Glutamatergic neuron (in vitro differentiated cells): Measurements from ENCODE around the gene BLOC1S6. TPM values are rescaled to one million over a fixed set of nuclear protein-coding genes. Genes with fewer than 3 reads are reported as not detected.

Experiments used
- DNase-seq: peaks from one replicate; pipeline ENCODE4 v3.0.0; 2022
- H3K27ac Mint-ChIP-seq: one replicate; pipeline ENCODE4 v1.8.0; 2020; ENCODE audit warnings: mild to moderate bottlenecking, mixed read lengths, inconsistent platforms; ENCODE audit not compliant: unreplicated experiment
- H3K27me3 Mint-ChIP-seq: one replicate; pipeline ENCODE4 v1.8.0; 2020; ENCODE audit warnings: mild to moderate bottlenecking, moderate library complexity, mixed read lengths, inconsistent platforms; ENCODE audit not compliant: unreplicated experiment
- H3K36me3 Mint-ChIP-seq: one replicate; pipeline ENCODE4 v1.8.0; 2020; ENCODE audit warnings: mild to moderate bottlenecking, mixed read lengths, inconsistent platforms; ENCODE audit not compliant: unreplicated experiment
- H3K4me1 Mint-ChIP-seq: one replicate; pipeline ENCODE4 v1.8.0; 2020; ENCODE audit warnings: mild to moderate bottlenecking, low read depth, mixed read lengths, inconsistent platforms; ENCODE audit not compliant: unreplicated experiment
- H3K4me3 Mint-ChIP-seq: one replicate; pipeline ENCODE4 v1.8.0; 2020; ENCODE audit warnings: mild to moderate bottlenecking, mixed read lengths, inconsistent platforms; ENCODE audit not compliant: unreplicated experiment
- H3K9me3 Mint-ChIP-seq: one replicate; pipeline ENCODE4 v1.8.0; 2020; ENCODE audit warnings: mild to moderate bottlenecking, moderate library complexity, mixed read lengths, inconsistent platforms; ENCODE audit not compliant: unreplicated experiment
- CTCF ChIP-seq: fragments of 200-600 bp; sonication (generic); IDR thresholded peaks from one replicate; pipeline ENCODE4 v1.5.0; 2021; ENCODE audit not compliant: partially characterized antibody, unreplicated experiment
- total RNA-seq: library from RNA; stranded (reverse); fragmentation: NEBNext Ultra II Directional; extraction: Animal tissue kit (Norgen Biotek cat#: 25700); gene quantifications from one replicate; pipeline ENCODE4 v1.2.1, GENCODE V29; 2021; ENCODE audit not compliant: unreplicated experiment

The BLOC1S6 gene
- total RNA-seq, 1 donor from 2014 or later, result 38.7 TPM

- H3K27me3 Mint-ChIP-seq, result no peaks in the 10 kb centered on the region
- no peaks in the 10 kb centered on the region for H3K36me3 Mint-ChIP-seq
- H3K27ac Mint-ChIP-seq, result no peak overlapping the region
- TF ChIP-seq CTCF, result no peak
- no peaks in the 10 kb centered on the region for H3K4me1 Mint-ChIP-seq
- no peaks in the 10 kb centered on the region for H3K9me3 Mint-ChIP-seq
- no peak for DNase-seq
- H3K4me3 Mint-ChIP-seq, result no peak overlapping the region
Observed at GRCh38 chr15:45544266-45545023, 42.7 kb upstream of the BLOC1S6 start.

GRCh38 chr15:45546789-45547188 is 40.4 kb upstream of the BLOC1S6 start:
- no peak for DNase-seq
- no peaks in the 10 kb centered on the region for H3K4me1 Mint-ChIP-seq
- H3K36me3 Mint-ChIP-seq, result no peaks in the 10 kb centered on the region
- no peaks in the 10 kb centered on the region for H3K27me3 Mint-ChIP-seq
- H3K9me3 Mint-ChIP-seq, result no peaks in the 10 kb centered on the region
- H3K27ac Mint-ChIP-seq, result no peak overlapping the region
- no peak for TF ChIP-seq CTCF
- H3K4me3 Mint-ChIP-seq, result no peak overlapping the region

GRCh38 chr15:45548753-45549520 is 38.2 kb upstream of the BLOC1S6 start:
- Mint-ChIP-seq H3K4me1 (no peaks in the 10 kb centered on the region), H3K9me3 (no peaks in the 10 kb centered on the region), H3K27me3 (no peaks in the 10 kb centered on the region), H3K27ac (no peak overlapping the region), H3K4me3 (no peak overlapping the region), H3K36me3 (no peaks in the 10 kb centered on the region)
- no peak for TF ChIP-seq CTCF
- no peak for DNase-seq

- no peaks in the 10 kb centered on the region for H3K36me3 Mint-ChIP-seq
- H3K27me3 Mint-ChIP-seq, result no peaks in the 10 kb centered on the region
- no peaks in the 10 kb centered on the region for H3K9me3 Mint-ChIP-seq
- no peak for DNase-seq
- H3K27ac Mint-ChIP-seq, result no peak overlapping the region
- TF ChIP-seq CTCF, result no peak
- no peaks in the 10 kb centered on the region for H3K4me1 Mint-ChIP-seq
- H3K4me3 Mint-ChIP-seq, result no peak overlapping the region
Observed at GRCh38 chr15:45549541-45550220, 37.5 kb upstream of the BLOC1S6 start.
